PC-9 (cell line): ENCODE measurements around the gene C4orf36.

Experiments
- EZH2 ChIP-seq: fragments of 200-600 bp; sonication (generic); IDR thresholded peaks from 2 replicates; pipeline ENCODE4 v1.8.0; 2017; ENCODE audit warnings: antibody characterized with exemption, low read depth
- TF ChIP-seq, protein P1 (sequence below): fragments of 200-600 bp; sonication (generic); conservative IDR thresholded peaks from 2 replicates; pipeline ENCODE4 v1.6.1; 2017; ENCODE audit warnings: mixed run types, antibody characterized with exemption, mild to moderate bottlenecking, moderate library complexity

DNA sequence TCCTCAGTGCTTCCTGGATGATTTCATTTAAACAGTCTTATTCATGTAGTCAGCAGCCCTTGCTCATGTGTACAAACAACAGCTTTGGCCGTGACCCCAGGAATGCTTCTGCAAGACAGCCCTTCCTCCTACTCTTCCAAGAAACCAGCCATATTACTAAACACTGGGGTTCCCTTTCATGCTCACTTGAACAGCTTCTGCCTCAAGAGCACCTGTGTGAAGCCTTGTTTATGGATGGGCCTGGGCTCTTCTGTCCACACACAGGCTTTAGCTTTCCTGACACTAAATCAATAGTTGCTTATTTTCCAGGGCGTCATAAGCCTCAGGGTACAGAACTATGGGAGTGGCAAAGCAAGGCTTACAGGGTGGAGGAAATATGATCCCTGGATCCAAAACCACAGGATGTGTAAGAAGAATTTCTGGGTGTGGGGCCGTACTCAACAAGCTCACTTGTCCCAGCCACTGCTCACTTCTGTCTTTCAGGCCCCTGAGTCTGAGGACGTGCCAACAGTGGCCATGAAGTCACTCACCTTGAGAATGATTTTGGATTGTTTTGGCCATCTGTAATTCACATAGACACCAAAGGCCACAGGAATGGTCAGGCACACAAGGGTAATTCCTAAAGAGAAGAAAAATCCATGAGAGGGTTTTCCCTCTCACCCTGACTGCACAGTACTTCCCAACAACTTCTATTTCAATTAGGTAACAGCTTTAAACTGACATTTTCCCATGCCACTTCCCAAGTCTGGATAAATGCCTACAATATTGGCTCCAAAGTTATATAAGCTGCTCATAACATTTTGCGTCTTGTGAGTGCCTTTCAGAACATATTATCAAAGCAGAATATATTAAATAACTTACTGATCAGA lies 60.7 kb downstream of the C4orf36 start:
- no peak for TF ChIP-seq EZH2
- TF ChIP-seq, protein P1, sequence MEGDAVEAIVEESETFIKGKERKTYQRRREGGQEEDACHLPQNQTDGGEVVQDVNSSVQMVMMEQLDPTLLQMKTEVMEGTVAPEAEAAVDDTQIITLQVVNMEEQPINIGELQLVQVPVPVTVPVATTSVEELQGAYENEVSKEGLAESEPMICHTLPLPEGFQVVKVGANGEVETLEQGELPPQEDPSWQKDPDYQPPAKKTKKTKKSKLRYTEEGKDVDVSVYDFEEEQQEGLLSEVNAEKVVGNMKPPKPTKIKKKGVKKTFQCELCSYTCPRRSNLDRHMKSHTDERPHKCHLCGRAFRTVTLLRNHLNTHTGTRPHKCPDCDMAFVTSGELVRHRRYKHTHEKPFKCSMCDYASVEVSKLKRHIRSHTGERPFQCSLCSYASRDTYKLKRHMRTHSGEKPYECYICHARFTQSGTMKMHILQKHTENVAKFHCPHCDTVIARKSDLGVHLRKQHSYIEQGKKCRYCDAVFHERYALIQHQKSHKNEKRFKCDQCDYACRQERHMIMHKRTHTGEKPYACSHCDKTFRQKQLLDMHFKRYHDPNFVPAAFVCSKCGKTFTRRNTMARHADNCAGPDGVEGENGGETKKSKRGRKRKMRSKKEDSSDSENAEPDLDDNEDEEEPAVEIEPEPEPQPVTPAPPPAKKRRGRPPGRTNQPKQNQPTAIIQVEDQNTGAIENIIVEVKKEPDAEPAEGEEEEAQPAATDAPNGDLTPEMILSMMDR = no peak
